ENCODE results near the gene USP22. TPM values are rescaled to one million over a fixed set of nuclear protein-coding genes. Genes with fewer than 3 reads are reported as not detected.

USP22 gene
- total RNA-seq, 1 donor from 2014 or later, result 146 TPM

Other genes starting within 250 kb of the USP22 start
- gene DHRS7B, start 84.0 kb upstream of the USP22 start, total RNA-seq, result 28.4 TPM
- gene TMEM11, start 171.2 kb upstream of the USP22 start, total RNA-seq, result 35.3 TPM
- gene NATD1, start 210.4 kb upstream of the USP22 start, total RNA-seq, result 21.4 TPM
- 37.7 TPM for gene MAP2K3, start 241.7 kb upstream of the USP22 start, total RNA-seq

Measured in Right ventricle myocardium inferior (tissue), 1 donor.